Skeletal muscle satellite cell (primary cell): ENCODE results near the gene BRINP1.

Experiments
- H3K27me3 ChIP-seq: 2 replicates; pipeline ENCODE4 v1.7.0; 2013; ENCODE audit warnings: low read length; ENCODE audit not compliant: control insufficient read depth, insufficient read depth
- H3K36me3 ChIP-seq: 2 replicates; pipeline ENCODE4 v1.7.0; 2013; ENCODE audit warnings: mild to moderate bottlenecking, control low read depth, low read length; ENCODE audit not compliant: insufficient read depth
- H3K4me1 ChIP-seq: 2 replicates; pipeline ENCODE4 v1.7.0; 2013; ENCODE audit warnings: low read length; ENCODE audit not compliant: control insufficient read depth, insufficient read depth
- H3K4me2 ChIP-seq: 2 replicates; pipeline ENCODE4 v1.7.0; 2013; ENCODE audit warnings: mild to moderate bottlenecking, low read length
- H3K4me3 ChIP-seq: 2 replicates; pipeline ENCODE4 v1.7.0; 2013; ENCODE audit warnings: low read length
- H3K9ac ChIP-seq: 2 replicates; pipeline ENCODE4 v1.7.0; 2013; ENCODE audit warnings: mild to moderate bottlenecking, low read depth, low read length, moderate library complexity
- H3K9me3 ChIP-seq: replicated peaks from 2 replicates; pipeline ENCODE4 v1.7.0; 2013; ENCODE audit warnings: mild to moderate bottlenecking, control low read depth, low read length

BRINP1 gene

DNA sequence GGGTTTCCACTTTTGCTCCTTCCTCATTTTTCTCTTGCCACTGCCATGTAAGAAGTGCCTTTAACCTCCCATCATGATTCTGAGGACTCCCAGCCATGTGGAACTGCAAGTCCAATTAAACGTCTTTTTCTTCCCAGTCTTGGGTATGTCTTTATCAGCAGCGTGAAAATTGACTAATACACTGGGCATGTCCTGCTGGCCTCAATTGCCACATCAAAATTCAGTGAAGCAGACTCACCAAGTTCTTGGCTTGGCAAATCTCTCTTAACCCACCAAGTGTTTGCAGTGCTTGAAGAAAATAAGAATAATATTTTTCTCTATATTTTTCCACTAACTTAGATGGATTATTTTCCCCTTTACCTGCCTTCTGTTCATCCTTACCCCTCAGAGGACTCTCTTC lies 212.0 kb downstream of the BRINP1 start:
- H3K4me2 ChIP-seq: no peak overlapping the region
- H3K4me3 ChIP-seq: no peak overlapping the region
- no peaks in the 10 kb centered on the region for H3K4me1 ChIP-seq
- no peak overlapping the region for H3K9ac ChIP-seq
- H3K36me3 ChIP-seq: no peaks in the 10 kb centered on the region
- H3K9me3 ChIP-seq: no peaks in the 10 kb centered on the region
- no peaks in the 10 kb centered on the region for H3K27me3 ChIP-seq

DNA sequence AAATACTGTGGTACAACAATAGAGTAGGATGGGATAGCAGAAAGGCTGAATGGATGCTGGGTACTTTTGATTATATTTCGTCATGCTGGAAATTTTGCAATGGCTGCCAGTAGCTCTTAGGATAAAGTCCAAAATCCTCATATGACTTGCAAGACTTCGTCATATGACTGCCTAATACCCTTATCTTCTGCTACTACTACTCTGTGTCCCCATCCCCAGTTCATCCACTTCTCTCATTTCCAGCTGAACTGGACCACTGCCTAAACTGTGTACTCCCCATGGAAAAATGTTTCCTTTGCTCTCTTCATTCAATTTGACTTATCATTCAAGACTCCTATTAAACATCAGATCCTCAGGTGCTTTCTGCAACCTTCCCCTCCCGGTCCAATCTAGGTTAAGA lies 212.9 kb downstream of the BRINP1 start:
- no peaks in the 10 kb centered on the region for H3K4me1 ChIP-seq
- H3K9ac ChIP-seq: no peak overlapping the region
- H3K36me3 ChIP-seq: no peaks in the 10 kb centered on the region
- no peak overlapping the region for H3K4me3 ChIP-seq
- H3K9me3 ChIP-seq: no peaks in the 10 kb centered on the region
- no peaks in the 10 kb centered on the region for H3K27me3 ChIP-seq
- no peak overlapping the region for H3K4me2 ChIP-seq

GRCh38 chr9:119154527-119154926 lies 214.7 kb downstream of the BRINP1 start:
- no peak overlapping the region for H3K4me2 ChIP-seq
- H3K27me3 ChIP-seq: no peaks in the 10 kb centered on the region
- H3K9ac ChIP-seq: no peak overlapping the region
- H3K9me3 ChIP-seq: no peaks in the 10 kb centered on the region
- H3K4me1 ChIP-seq: no peaks in the 10 kb centered on the region
- no peak overlapping the region for H3K4me3 ChIP-seq
- H3K36me3 ChIP-seq: no peaks in the 10 kb centered on the region

DNA sequence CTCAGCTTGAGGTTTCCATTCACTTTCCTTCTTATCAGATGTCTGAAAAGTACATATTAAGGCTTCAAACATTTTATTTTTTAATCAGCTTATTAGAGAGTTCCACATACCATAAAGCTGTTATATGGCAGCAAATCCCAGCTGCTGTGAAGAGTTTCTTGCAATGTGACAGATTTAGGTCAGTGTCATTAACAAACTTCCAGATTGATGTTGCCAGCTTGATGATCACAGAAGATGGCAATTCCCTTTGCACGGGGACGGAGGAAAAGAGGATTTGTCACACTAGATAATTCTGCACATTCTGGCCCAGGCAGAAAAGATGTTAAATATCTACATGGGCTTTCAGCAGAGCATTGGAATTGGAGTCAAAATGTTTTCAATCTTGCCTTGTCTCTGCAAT lies 215.8 kb downstream of the BRINP1 start:
- H3K4me1 ChIP-seq: no peaks in the 10 kb centered on the region

GRCh38 chr9:119148855-119149254 lies 220.4 kb downstream of the BRINP1 start:
- no peaks in the 10 kb centered on the region for H3K27me3 ChIP-seq
- H3K4me2 ChIP-seq: no peak overlapping the region
- H3K36me3 ChIP-seq: no peaks in the 10 kb centered on the region
- H3K9ac ChIP-seq: no peak overlapping the region
- no peaks in the 10 kb centered on the region for H3K9me3 ChIP-seq
- H3K4me1 ChIP-seq: no peaks in the 10 kb centered on the region
- no peak overlapping the region for H3K4me3 ChIP-seq

More for the DNA sequence above, 215.8 kb downstream of the BRINP1 start:
- H3K4me3 ChIP-seq: no peak overlapping the region
- no peaks in the 10 kb centered on the region for H3K9me3 ChIP-seq
- no peak overlapping the region for H3K4me2 ChIP-seq
- no peaks in the 10 kb centered on the region for H3K36me3 ChIP-seq
- H3K27me3 ChIP-seq: no peaks in the 10 kb centered on the region
- H3K9ac ChIP-seq: no peak overlapping the region

- no peak overlapping the region for H3K9ac ChIP-seq
- H3K9me3 ChIP-seq: no peaks in the 10 kb centered on the region
- H3K4me3 ChIP-seq: no peak overlapping the region
- H3K27me3 ChIP-seq: no peaks in the 10 kb centered on the region
- no peaks in the 10 kb centered on the region for H3K4me1 ChIP-seq
- H3K4me2 ChIP-seq: no peak overlapping the region
- H3K36me3 ChIP-seq: no peaks in the 10 kb centered on the region
Measured at GRCh38 chr9:119137479-119137878, 231.8 kb downstream of the BRINP1 start.

DNA sequence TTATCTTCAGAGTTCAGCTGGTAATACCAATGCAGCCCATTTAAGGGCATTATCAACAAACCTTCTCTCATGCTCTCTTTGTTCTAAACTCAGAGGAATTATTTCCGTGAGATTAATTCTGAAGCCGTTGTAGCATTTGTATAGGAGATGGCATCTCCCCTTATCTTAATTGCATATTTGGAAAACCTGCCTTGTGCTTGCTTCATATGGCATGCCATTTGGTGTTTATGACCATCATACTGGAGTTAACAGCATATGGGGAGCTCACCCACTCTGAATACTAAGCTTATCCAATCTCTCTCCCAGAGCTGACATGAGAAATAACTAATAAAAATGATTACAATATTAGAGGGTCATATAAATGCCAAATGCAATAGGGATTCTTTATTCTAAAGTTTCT lies 243.2 kb downstream of the BRINP1 start:
- Histone ChIP-seq H3K36me3 (no peaks in the 10 kb centered on the region), H3K9me3 (no peaks in the 10 kb centered on the region), H3K9ac (no peak overlapping the region), H3K4me1 (no peaks in the 10 kb centered on the region), H3K27me3 (peaks cover 3% of the 10 kb centered on the region), H3K4me2 (no peak overlapping the region), H3K4me3 (no peak overlapping the region)

GRCh38 chr9:119121899-119122298 lies 247.3 kb downstream of the BRINP1 start:
- no peaks in the 10 kb centered on the region for H3K27me3 ChIP-seq
- no peaks in the 10 kb centered on the region for H3K4me1 ChIP-seq

GRCh38 chr9:119117409-119117808 lies 251.8 kb downstream of the BRINP1 start:
- Histone ChIP-seq H3K27me3 (no peaks in the 10 kb centered on the region), H3K4me1 (no peaks in the 10 kb centered on the region), H3K4me3 (no peak overlapping the region), H3K9ac (no peak overlapping the region), H3K36me3 (no peaks in the 10 kb centered on the region), H3K9me3 (no peaks in the 10 kb centered on the region), H3K4me2 (no peak overlapping the region)

More at GRCh38 chr9:119121899-119122298, 247.3 kb downstream of the BRINP1 start:
- Histone ChIP-seq H3K9me3 (no peaks in the 10 kb centered on the region), H3K4me2 (no peak overlapping the region), H3K9ac (no peak overlapping the region), H3K36me3 (no peaks in the 10 kb centered on the region), H3K4me3 (no peak overlapping the region)
